ENCODE measurements around the gene CORO2B. TPM values are rescaled to one million over a fixed set of nuclear protein-coding genes. Genes with fewer than 3 reads are reported as not detected.

Gene CORO2B
- total and polyA plus RNA-seq, 9 of the 15 experiments (the other 6 are each of a cell fraction or from before 2014, with no cell fraction given), result not detected

GRCh38 chr15:68749365-68749764 is 170.6 kb downstream of the CORO2B start (continued):
- TF ChIP-seq POLR3A (IDR thresholded peaks at IDR 0.05; ENCODE audit: borderline replicate concordance, extremely low read depth, insufficient read depth, insufficient read length) (no peak), AFF4 (CRISPR knock-in tag; IDR thresholded peaks at IDR 0.05) (no peak), ZNF143 (CRISPR knock-in tag; IDR thresholded peaks at IDR 0.05) (no peak)

DNA sequence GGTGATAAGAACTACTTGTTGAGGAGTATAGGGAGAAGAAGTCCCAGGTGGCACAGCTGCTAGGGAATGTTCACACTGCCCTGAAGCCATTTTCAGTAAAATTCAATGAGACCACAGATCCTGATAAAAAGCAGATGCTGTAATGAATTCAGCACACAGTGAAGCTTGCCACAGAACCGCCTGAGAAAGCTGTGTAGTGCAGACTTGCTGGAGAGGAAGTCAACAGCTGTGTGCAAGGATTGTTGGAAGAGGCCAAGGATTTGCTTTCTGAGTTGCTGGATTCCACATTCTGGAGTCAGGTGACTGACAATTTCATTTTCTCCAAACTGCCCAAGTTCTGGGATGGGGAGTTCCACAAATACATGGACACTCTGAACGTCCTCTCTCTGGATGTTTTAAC is 171.0 kb downstream of the CORO2B start:
- no peaks in the 10 kb centered on the region for H3K36me3 ChIP-seq (ENCODE audit: control insufficient read depth, insufficient read depth, low read length)
- no peaks in the 10 kb centered on the region for H3K9me1 ChIP-seq (ENCODE audit: control insufficient read depth, insufficient read depth, low read length)
- no peak overlapping the region for H3K27ac ChIP-seq (ENCODE audit: extremely low read depth, low read depth, low read length)
- no peak overlapping the region for H2AFZ ChIP-seq (ENCODE audit: low read depth, low read length)
- no peaks in the 10 kb centered on the region for H3K79me2 ChIP-seq (ENCODE audit: control insufficient read depth, insufficient read depth, low read length)
- 6% methylated on average over 2 of the region's 2 CpGs for WGBS (ENCODE audit: insufficient coverage, low coverage, missing lambda C conversion rate)
- H4K20me1 ChIP-seq (replicated peaks; ENCODE audit: control insufficient read depth, insufficient read depth, low read length), result no peaks in the 10 kb centered on the region
- no peak overlapping the region for H3K4me2 ChIP-seq (ENCODE audit: insufficient read depth, low read length)
- FAIRE-seq (no peak), DNase-seq (ENCODE audit: extremely low read depth in 1 of 4, low spot score in 3 of 4) (no peak), ATAC-seq (no peak)
- no TSS peak for BruUV-seq (replicated peaks)
- POLR2A ChIA-PET, result interaction anchor here (0.6 to 0.7 kb wide), 2 partner anchors 12 to 294 kb away, joined by 3 read pairs; no protein-coding TSS in a partner anchor
- in situ Hi-C loops (cut with MboI), result no loop called here
- intact Hi-C loops (cut with micrococcal nuclease), result no loop called here
- H3K9ac ChIP-seq (ENCODE audit: insufficient read depth in 1 of 2, low read depth in 2 of 2, low read length in 2 of 2), result no peak overlapping the region
- no peak overlapping the region for H3K4me3 ChIP-seq
- H3K9me3 ChIP-seq (replicated peaks; ENCODE audit: control insufficient read depth, insufficient read depth, low read depth, low read length), result no peaks in the 10 kb centered on the region
- CTCF ChIA-PET (ENCODE audit: low intra/inter-chr PET ratio), result interaction anchor here (0.8 kb wide), 1 partner anchor 108 kb away, joined by 3 read pairs; no protein-coding TSS in a partner anchor
- peaks cover 7 to 18% of the 10 kb centered on the region in 2 experiments for H3K27me3 ChIP-seq (ENCODE audit: control insufficient read depth in 2 of 2, insufficient read depth in 2 of 2, low read length in 2 of 2)
- H3K4me1 ChIP-seq (replicated peaks in 1 of 2; ENCODE audit: control insufficient read depth in 2 of 2, insufficient read depth in 2 of 2, low read length in 2 of 2), result no peaks in the 10 kb centered on the region; a peak in 1 of 5 replicates
- TF ChIP-seq, protein P1, sequence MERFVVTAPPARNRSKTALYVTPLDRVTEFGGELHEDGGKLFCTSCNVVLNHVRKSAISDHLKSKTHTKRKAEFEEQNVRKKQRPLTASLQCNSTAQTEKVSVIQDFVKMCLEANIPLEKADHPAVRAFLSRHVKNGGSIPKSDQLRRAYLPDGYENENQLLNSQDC (CRISPR knock-in tag; IDR thresholded peaks at IDR 0.05), result no peak
- TF ChIP-seq ZNF224 (CRISPR knock-in tag; IDR thresholded peaks at IDR 0.05) (no peak), ZNF140 (CRISPR knock-in tag; IDR thresholded peaks at IDR 0.05) (no peak), SFPQ (IDR thresholded peaks at IDR 0.05; ENCODE audit: low read depth, low read length) (no peak), ZNF217 (CRISPR knock-in tag; IDR thresholded peaks at IDR 0.05) (no peak), ERF (CRISPR knock-in tag; IDR thresholded peaks at IDR 0.05) (no peak), PHTF2 (CRISPR knock-in tag; IDR thresholded peaks at IDR 0.05) (no peak), MTA2 (IDR thresholded peaks at IDR 0.05; ENCODE audit: low read depth) (no peak), ZNF3 (CRISPR knock-in tag; IDR thresholded peaks at IDR 0.05) (no peak), FIP1L1 (IDR thresholded peaks at IDR 0.05; ENCODE audit: low read depth, low read length, poor library complexity, severe bottlenecking) (no peak)
- TF ChIP-seq, protein P2, sequence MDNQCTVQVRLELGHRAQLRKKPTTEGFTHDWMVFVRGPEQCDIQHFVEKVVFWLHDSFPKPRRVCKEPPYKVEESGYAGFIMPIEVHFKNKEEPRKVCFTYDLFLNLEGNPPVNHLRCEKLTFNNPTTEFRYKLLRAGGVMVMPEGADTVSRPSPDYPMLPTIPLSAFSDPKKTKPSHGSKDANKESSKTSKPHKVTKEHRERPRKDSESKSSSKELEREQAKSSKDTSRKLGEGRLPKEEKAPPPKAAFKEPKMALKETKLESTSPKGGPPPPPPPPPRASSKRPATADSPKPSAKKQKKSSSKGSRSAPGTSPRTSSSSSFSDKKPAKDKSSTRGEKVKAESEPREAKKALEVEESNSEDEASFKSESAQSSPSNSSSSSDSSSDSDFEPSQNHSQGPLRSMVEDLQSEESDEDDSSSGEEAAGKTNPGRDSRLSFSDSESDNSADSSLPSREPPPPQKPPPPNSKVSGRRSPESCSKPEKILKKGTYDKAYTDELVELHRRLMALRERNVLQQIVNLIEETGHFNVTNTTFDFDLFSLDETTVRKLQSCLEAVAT (IDR thresholded peaks at IDR 0.05), result no peak

Data from K562 (cell line).